RWPE2 (cell line): ENCODE results near the gene USP24.

Experiments used
- ATAC-seq: fragments of 200-7000 bp; cut with Tn5 transposase; 3 replicates; pipeline ENCODE4 v1.9.1; 2021; ENCODE audit warnings: low read depth
- DNase-seq: peaks from one replicate; pipeline ENCODE4 v3.0.0-alpha.2; 2020; ENCODE audit warnings: low spot score
- H3K27ac ChIP-seq: fragments of 450-650 bp; 2 replicates; pipeline ENCODE4 v1.5.1; 2017; ENCODE audit warnings: mild to moderate bottlenecking; ENCODE audit not compliant: poor library complexity, severe bottlenecking
- H3K27me3 ChIP-seq: fragments of 250-450 bp; sonication (Bioruptor Pico); 2 replicates; pipeline ENCODE4 v1.5.1; 2021; ENCODE audit warnings: mild to moderate bottlenecking, moderate library complexity; ENCODE audit not compliant: insufficient read depth, poor library complexity, severe bottlenecking
- H3K36me3 ChIP-seq: fragments of 250-450 bp; sonication (Bioruptor Pico); 2 replicates; pipeline ENCODE4 v1.5.1; 2020; ENCODE audit warnings: low read depth, mild to moderate bottlenecking, moderate library complexity
- H3K4me1 ChIP-seq: fragments of 250-450 bp; sonication (Bioruptor Pico); 2 replicates; pipeline ENCODE4 v1.5.1; 2021; ENCODE audit warnings: mild to moderate bottlenecking, moderate library complexity; ENCODE audit not compliant: insufficient read depth, poor library complexity, severe bottlenecking
- H3K4me3 ChIP-seq: fragments of 250-450 bp; sonication (Bioruptor Pico); 2 replicates; pipeline ENCODE4 v1.5.1; 2021; ENCODE audit warnings: mild to moderate bottlenecking, moderate library complexity; ENCODE audit not compliant: severe bottlenecking
- H3K9me3 ChIP-seq: fragments of 250-450 bp; sonication (Bioruptor Pico); 2 replicates; pipeline ENCODE4 v1.5.1; 2021; ENCODE audit warnings: mild to moderate bottlenecking, moderate library complexity; ENCODE audit not compliant: severe bottlenecking
- CTCF ChIP-seq: fragments of 450-650 bp; IDR thresholded peaks from one replicate; pipeline ENCODE4 v1.5.1; 2017; ENCODE audit warnings: mild to moderate bottlenecking, moderate library complexity; ENCODE audit not compliant: poor library complexity, severe bottlenecking

USP24 gene

GRCh38 chr1:55107101-55107500 is 108.1 kb downstream of the USP24 start:
- Histone ChIP-seq H3K9me3 (no peaks in the 10 kb centered on the region), H3K4me3 (no peak overlapping the region), H3K4me1 (no peaks in the 10 kb centered on the region), H3K27ac (no peak overlapping the region), H3K27me3 (no peaks in the 10 kb centered on the region), H3K36me3 (peaks cover 91% of the 10 kb centered on the region)
- ATAC-seq, result no peak
- no peak for TF ChIP-seq CTCF
- no peak for DNase-seq

DNA sequence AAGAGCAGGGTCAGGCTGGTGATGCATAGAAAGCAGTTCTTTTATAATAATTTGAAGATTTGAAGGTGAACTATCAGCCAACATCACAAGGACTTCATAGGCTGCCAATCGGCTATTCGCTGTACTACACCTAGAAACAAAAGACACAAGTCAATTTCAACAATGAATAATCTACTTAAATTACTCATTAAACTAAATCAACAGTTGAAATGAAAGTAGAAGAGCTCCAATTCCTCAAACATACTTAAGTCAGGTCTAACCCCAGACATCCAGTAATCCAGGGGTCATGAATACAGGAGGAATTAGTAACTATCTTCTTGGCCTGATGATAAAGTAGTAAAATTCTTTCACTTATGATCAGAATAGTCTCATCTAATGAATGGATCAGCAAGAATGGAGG is 111.3 kb downstream of the USP24 start:
- Histone ChIP-seq H3K9me3 (no peaks in the 10 kb centered on the region), H3K4me3 (no peak overlapping the region), H3K4me1 (no peaks in the 10 kb centered on the region), H3K27ac (no peak overlapping the region), H3K27me3 (no peaks in the 10 kb centered on the region), H3K36me3 (peaks cover 91% of the 10 kb centered on the region)
- ATAC-seq (no peak), DNase-seq (no peak)
- no peak for TF ChIP-seq CTCF

DNA sequence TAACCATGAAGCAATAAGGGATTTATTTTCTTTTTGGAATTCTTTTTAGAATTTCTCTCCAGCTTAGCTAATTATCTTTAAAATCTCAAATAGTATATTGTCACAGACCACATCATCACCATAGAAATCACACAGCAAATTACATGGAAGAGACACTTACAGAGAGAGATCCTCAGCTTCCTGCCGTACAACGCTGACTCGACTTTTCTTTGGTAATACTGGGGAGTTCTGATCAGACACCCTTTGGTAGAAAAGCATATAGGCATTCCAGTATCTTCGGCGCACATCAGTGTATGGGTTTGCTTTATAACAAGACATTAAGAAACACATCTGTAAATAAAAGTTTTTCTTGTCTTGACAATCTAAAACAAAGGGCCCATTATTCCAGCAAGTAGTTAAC is 120.1 kb downstream of the USP24 start:
- ATAC-seq, result no peak
- H3K27me3 ChIP-seq, result no peaks in the 10 kb centered on the region

GRCh38 chr1:55092475-55092874 is 122.7 kb downstream of the USP24 start:
- DNase-seq (no peak), ATAC-seq (no peak)
- Histone ChIP-seq H3K27me3 (no peaks in the 10 kb centered on the region), H3K4me1 (no peaks in the 10 kb centered on the region), H3K9me3 (no peaks in the 10 kb centered on the region), H3K36me3 (peaks cover 95% of the 10 kb centered on the region), H3K27ac (no peak overlapping the region), H3K4me3 (no peak overlapping the region)
- TF ChIP-seq CTCF, result no peak

More for the DNA sequence above, 120.1 kb downstream of the USP24 start:
- no peak for TF ChIP-seq CTCF
- DNase-seq, result no peak
- no peaks in the 10 kb centered on the region for H3K4me1 ChIP-seq
- H3K36me3 ChIP-seq, result peaks cover 97% of the 10 kb centered on the region
- H3K4me3 ChIP-seq, result no peak overlapping the region
- no peaks in the 10 kb centered on the region for H3K9me3 ChIP-seq
- H3K27ac ChIP-seq, result no peak overlapping the region

GRCh38 chr1:55089683-55090082 is 125.5 kb downstream of the USP24 start:
- H3K27ac ChIP-seq, result no peak overlapping the region
- no peak overlapping the region for H3K4me3 ChIP-seq
- DNase-seq (no peak), ATAC-seq (no peak)
- H3K9me3 ChIP-seq, result no peaks in the 10 kb centered on the region
- no peak for TF ChIP-seq CTCF
- H3K27me3 ChIP-seq, result no peaks in the 10 kb centered on the region
- H3K36me3 ChIP-seq, result peaks cover 95% of the 10 kb centered on the region
- H3K4me1 ChIP-seq, result no peaks in the 10 kb centered on the region
